Fibroblast of villous mesenchyme (primary cell): ENCODE results near the gene ST6GAL1. TPM values are rescaled to one million over a fixed set of nuclear protein-coding genes. Genes with fewer than 3 reads are reported as not detected.

ENCODE experiments used
- DNase-seq: peaks from one replicate; pipeline ENCODE4 v3.0.0-alpha.2; 2010; ENCODE audit warnings: low read depth
- H3K4me3 ChIP-seq: 2 replicates; pipeline ENCODE4 v1.5.1; 2011; ENCODE audit warnings: low read depth, mild to moderate bottlenecking, low read length
- CTCF ChIP-seq: IDR thresholded peaks from 2 replicates; pipeline ENCODE4 v1.5.1; 2012; ENCODE audit warnings: low read depth, mild to moderate bottlenecking, low read length; ENCODE audit not compliant: insufficient read depth
- total RNA-seq: library from RNA; depleted of rRNA; stranded (reverse); fragments of >200 nt; gene quantifications from 2 replicates; pipeline ENCODE4 v1.2.3, GENCODE V29; 2012

Gene ST6GAL1
- total RNA-seq, 1 donor: 1.3 TPM

- no peak overlapping the region for H3K4me3 ChIP-seq
- no peak for DNase-seq
- no peak for TF ChIP-seq CTCF
These were observed 1.1 kb upstream of the ST6GAL1 start for GRCh38 chr3:186929186-186929585.

GRCh38 chr3:186929685-186930084, 641 bp upstream of the ST6GAL1 start:
- no peak for TF ChIP-seq CTCF
- no peak for DNase-seq
- peak overlapping the region; percentile 62 for H3K4me3 ChIP-seq

DNA sequence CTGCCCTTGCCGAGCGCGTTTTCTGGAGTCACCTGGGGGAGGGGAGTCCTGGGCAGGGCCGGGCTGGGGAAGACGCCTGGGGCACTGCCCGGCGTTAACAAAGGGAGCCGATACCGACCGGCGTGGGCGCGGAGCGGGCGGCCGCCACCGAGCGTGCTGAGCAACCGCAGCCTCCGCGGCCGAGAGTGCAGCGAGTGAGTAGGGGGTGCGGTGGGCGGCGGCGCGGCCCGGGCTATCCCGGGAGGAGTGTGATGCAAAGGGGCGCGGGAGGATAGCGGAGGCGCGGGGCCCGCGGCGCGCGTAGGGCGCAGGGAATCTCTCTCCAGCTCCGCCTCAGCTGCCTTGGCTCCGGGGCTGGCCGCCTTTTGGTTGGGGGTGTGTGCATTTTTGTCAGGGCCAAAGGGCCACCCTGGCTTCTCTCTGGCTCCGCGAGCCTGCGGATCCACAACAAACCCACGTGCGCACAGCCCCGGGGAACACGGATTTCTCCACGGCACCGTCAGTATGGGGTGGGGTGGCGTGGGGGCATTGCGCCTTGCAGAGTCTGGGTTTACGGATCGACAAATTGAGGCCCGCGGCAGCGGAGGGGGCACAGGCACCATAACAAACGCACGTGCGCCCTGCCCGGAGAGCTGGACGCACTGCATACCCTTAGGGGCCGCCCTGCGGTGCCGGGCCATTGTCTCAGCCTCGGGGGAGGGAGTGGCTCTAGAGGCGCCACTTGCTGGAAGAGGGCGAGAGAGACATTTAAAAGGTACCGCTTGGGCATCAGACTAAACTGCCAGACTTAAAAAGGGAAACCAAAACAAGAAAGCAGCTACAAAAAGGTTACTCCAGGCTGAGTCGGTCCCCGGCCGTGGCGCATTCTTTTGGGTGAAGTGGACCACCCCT, 560 bp downstream of the ST6GAL1 start:
- peak overlapping the region; percentile 62 for H3K4me3 ChIP-seq
- TF ChIP-seq CTCF: no peak
- peak; percentile 26 for DNase-seq

DNA sequence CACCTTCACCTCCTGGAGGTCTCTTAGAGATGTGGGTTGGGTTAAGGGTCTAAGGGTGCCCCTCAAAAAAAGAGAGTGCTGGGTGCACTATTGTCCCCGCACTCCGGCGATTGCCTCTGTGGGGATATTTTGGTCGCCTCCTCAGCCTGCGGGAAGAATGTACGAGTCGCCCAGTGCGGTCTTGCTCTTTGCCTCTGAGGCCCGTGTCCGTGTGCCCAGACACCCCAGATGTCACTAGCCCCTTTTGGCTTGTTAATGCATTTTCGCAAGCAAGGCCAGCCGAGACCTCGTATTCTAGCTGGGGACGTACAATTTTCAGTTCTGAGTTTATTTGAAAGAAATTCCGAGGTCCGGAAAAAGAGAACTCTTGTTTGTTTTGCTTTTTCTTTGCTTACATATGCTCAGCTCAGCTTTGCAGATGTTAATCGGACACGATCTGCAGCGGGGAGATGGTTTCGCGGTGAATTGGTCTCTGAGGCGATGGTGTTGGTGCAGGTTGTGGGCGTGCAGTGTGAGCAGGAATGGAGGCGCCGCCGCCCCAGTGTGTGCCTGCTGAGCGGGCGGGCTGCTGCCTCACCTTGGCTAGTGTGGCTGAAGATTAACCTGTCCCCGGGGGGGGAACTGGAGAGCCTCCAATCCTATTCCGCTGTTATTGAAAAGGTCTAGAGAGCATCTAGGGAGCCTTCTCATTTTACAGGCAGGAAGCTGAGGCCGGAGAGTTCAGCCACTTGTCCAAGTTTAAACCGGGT, 1.4 kb downstream of the ST6GAL1 start:
- no peak for TF ChIP-seq CTCF
- peak overlapping the region; percentile 62 for H3K4me3 ChIP-seq
- DNase-seq: peak; percentile 27

DNA sequence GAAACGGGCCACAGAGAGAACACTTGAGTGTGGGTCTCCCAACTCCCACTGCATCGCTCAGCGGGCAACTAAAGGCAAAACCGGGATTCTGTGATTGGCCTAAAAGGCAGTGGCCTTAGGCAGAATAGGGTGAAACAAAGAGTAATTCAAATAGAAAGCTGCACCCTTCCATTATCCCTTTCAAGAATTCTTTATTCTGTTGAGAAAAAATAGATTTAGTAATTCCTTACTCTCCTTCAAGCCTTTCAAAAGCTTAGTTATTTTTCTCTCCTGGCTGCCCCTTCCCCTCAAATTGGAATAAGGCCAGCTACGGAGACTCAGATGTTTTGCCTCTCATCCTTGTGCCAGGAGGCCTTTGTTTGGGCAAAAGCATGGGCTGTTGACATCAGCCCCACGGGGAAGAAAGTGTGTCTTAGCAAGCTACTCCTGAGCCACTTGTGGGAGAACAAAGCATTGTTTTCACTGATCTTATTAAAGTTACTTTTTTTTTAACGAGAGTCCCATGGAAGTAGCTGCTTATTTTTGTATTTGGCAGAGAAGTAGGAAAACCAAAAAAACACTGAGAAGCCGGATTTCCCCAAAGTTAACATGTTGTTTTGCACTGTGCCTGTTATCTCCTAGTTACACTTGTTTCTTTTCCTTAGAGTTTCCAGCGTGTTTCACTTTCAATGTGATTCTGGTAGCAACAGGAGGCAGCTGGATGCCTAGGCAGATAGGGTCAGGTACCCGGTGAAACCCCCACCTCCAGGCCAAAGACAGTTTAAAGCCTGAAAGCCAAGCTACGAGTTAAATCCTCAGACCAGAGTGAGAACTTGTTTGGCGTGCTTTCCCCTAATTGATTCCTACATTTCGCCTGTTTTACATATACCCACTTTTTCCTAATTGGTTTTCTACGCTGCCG, 2.2 kb downstream of the ST6GAL1 start:
- TF ChIP-seq CTCF: no peak
- no peak for DNase-seq
- no peak overlapping the region for H3K4me3 ChIP-seq

GRCh38 chr3:186933816-186934215, 3.5 kb downstream of the ST6GAL1 start:
- no peak for TF ChIP-seq CTCF
- DNase-seq: no peak
- H3K4me3 ChIP-seq: no peak overlapping the region
